Stimulated activated CD4-positive, alpha-beta T cell treated with anti-CD3 and anti-CD28 coated beads, Interleukin-12 subunit alpha, Interleukin-12 subunit beta, amount 100 ng/mL, for 4 hours (primary cell): ENCODE results near the gene LYPD1.

Source experiments
- DNase-seq: peaks from one replicate; pipeline ENCODE4 v3.0.0-alpha.2; 2020

LYPD1 gene

DNA sequence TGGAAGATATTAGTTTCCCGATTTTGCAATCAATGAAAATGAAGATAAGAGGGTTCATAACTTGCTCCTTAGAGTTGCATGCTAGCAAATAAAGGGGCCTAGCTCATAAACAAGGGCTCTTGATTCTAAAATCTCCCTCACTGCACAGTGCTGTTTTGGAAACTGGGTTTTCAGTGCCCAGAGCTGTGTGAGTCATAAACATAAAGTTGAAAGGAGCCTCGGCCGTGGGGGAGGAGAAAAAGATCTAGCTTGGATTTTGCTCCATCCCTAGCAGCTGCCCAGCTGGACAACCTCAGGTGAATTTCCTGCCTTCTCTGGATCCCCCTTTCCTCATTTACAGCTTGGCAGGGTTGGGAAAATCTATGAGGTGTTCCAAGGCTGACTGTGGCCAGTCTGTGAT is 42.5 kb downstream of the LYPD1 start:
- DNase-seq: no peak

DNA sequence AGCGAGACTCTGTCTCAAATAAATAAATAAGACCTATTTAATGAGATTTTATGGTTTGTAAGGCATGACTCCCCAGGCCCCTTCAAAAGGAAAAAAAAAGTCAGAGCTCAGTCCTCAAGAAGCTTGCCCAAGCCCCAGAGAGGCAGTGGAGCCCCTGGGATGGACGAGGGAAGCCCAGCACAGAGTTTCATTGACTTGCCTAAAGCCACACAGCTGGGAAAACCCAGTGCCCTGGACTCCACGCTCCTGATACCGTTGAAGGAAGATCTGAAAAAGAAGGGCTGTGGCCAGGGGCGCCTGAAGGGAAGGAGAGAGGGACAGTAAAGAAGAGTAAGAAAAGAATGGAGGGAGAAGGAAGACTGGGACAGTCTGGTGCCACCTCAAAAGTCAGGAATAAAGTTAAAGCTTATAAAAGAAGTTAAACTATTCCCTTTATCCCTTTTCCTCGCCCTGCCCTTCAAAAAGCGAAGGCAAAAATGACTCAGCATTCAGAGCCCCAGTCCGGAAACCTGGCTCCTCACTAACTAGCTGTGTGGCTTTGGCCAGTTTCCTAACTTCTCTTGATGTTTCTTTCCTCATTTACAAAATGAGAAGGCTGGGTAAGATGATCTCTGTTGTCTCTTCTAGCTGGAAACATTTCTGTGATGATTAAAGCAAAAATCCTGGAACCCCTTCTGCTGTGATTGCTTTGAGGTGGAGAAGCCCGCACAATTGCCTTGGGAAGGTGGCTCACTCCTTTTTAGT is 46.7 kb downstream of the LYPD1 start:
- DNase-seq: no peak

DNA sequence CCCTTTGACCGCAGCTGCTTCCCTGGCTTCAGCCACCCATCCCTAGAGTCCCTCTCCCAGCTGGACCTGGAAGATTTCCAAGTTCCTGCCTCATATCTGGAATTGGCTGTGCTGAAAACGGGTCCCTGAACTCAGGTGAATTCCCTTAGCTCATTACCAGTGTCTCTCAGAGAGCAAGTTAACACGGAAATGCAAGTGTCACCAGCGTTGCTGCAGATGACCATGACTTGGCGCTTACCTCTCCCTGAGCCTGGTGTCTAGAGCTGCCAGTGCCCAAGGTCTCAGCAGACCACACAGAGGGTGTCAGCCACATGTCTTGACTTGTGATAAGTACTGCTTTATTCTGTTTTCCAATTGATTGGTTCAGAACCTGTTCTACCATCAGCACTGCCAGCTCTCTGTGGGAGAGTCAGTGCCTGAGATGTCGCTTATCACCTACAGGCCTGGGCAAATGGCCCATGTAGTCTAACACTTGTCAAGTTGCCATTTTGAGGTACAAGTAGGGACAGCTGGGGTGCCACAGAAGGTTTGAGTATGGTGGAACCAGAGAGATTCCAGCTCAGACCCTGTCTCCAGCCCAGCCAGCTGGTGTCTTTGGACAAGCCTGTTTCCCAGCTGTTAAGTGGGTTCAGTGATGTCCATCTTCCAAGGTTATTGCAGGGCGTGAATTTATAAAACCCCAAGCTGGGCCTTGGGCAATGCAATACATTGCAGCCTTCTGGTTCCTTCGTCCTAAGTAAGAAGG is 48.7 kb downstream of the LYPD1 start:
- no peak for DNase-seq

DNA sequence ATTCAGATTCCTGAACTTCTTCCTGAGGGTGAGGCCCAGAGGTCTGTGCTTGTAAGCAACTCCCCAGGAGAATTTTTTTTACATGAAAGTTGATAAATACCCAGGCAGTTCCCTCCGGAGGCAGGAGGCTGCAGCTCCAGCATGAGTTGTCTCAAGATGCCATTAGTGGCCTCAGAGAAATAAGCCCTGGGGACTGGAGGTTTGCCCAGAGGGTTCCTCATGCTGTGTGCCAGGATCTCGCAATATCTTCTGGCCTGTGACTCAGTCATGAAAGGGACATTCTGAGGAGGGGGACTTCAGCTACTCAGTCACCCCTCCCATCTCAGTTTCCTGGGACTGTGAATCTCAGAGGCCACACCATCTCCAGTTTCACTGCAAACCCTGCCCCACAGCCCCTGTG is 49.9 kb downstream of the LYPD1 start:
- DNase-seq: no peak

DNA sequence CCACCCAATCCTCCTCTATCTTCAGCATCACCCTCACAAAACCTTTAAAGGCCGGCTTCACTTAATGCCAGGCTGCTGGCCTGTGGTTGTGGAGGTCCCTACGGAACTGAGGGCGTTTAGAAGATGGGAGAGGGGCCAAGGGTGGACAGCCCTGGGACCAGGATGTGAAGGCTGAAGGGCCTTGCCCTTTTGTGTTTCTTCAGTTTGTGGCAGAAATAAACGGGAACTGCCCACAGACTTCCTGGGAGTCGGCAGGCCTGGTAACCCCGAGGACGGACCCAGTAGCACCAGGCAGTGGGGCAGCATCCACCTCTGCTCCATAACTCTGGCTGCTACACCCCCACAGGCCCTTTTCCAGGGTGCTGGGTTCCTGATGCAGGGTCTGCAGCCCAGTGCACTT is 51.3 kb downstream of the LYPD1 start:
- DNase-seq: no peak

DNA sequence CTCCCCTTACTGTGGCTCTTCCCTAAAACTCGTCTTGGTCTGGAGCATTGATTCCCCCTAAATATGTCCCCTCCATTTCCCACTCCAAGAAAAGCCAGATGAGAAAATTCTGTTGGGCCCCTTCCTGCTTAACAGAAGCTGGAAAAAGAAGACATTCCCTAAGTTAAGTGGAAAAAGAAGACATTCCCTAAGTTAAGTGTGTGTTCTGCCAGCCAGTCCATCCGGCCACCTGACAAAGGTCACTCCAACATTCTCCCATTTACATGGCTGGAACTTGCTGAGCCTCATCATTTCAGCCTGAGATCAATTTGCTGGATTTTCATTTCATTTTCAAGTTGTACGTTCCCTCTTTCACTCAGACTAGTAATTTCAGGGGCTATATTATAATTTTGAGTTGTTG is 52.0 kb downstream of the LYPD1 start:
- DNase-seq: no peak

DNA sequence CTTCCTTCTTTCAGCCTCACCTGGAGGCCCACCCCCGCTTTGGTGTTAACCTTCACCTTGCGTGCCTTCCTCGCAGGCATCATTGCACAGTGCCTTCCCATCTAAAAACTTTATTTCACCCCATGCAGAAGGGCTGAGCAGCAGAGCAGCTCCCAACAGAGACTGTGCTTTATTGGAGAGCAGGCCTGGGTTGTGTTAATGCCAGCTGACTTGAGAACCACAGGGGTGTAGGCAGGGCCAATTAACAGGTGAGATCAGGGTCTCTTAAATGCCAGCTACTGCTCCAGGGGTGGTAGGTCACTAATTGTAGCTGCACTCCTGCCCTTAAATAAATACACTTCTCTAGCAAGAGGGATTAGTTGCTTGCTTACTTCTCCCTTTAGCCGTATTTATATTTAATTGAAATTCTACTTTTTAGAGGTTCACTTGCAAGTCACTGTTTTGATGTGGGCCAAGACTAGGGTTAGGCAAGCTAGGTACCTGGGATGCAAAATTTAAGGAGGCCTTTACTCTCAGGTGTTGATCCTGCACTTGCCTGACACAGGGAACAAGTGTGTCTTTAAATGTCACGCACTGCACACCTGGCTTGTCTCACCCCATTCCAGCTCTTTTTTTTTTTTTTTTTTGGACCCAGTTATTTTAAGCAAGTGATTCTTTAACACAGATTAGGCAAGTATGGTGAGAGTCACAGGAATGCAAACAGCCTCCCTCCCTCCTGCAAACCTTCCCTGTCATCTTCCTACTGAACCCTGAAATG is 54.5 kb downstream of the LYPD1 start:
- no peak for DNase-seq

DNA sequence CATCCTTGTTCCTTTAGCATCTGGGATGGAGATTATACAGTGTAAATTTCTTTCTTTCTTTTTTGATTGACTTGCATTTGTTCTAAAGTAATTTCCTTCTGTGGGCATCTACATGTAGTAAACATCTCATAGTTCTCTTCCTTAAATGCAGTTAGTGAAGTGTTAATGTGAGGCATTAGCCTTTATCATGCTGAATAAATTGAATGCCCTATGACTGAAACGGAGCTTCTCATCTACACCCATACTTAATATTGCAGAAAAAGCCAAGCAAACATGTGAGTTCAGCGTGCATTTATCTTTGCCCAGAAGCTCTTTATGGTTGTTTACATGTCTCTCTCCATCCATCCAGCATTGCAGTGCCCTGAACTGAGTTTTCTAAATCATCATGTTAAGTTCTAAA is 58.3 kb downstream of the LYPD1 start:
- DNase-seq: no peak

DNA sequence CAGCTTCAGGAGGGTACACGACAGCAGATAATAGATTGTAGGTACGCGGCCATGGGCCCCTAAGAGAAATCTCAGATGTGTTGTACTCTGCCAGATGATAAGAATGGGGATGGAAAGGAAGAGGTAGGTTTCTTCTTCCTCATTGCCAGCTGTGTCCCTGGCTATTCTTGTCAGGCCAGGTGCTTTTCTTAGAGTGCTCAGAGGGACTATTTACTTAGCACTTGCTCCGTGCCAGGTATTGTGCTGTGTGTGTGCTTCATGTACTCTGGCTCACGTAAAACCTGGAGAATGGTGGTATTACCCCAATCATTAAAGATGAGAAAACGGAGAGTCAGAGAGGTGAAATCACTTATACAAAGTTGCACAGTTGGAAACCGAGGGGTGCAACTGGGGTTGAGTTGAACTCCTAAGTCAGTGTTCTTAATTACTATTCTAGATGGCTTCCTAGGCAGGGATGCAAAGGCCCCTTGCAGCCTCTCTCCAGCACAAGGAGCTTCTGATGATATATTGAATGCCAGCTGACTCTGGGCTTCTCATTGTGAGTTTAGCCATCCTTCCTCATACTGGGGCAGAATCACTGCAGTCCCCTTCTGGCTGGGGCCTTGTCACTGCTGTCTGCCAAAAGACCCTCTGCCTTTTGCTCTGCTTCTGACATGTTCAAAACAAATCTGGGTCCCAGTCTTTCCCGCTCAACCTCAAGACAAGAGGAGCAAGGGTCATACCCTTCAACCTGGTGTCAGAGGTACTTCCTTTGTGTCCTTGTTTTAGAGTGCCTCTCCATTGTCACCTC is 60.7 kb downstream of the LYPD1 start:
- no peak for DNase-seq

DNA sequence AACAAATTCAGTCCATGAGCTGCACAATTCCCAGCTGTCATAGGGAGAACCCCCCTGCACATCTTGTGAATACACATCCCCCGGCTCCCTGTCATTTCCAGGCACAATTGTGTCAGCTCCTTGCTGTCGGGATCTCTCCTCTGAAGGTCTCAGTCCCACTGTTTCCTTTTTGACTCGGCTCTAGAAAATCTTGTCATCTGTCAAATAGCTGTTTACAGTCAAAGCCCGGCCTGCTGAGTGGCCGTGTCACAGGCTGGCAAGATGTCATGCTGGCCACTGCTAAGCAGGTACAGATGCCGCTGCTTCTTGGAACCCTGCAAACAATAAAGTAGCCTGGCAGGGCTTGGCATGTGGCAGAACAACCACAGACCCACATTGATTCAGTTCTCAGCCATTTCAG is 61.7 kb downstream of the LYPD1 start:
- no peak for DNase-seq

DNA sequence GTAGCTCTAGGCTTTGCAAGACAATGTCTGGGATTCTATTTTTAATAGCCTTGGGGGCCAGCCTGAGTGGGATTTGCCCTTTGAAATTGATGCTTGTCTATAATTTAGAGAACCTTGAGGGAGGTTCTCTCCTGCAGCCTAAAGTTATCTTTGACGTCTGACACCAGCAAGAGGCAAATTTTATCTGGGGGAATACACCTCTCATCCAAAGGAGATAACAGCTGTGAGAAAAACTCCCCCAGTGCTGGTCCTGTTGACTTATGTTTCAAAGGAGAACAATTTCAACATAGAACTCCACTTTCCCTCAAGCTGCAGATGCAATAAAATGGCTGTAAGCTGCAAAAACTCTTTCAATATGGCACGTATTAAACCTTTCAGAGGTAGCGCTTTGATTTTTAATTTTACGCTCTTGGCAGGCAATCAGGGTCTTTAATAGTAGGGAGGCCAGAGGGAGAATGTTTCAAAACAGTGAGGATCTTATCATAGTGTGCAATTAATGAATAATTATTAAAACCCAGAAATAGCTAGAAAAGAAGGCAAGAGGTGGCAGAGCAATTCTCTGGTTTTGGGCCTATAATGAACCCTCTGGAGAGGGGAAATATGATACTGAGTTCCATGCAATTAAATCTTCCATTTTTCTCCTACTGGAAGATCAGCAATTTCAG is 62.4 kb downstream of the LYPD1 start:
- DNase-seq: no peak

DNA sequence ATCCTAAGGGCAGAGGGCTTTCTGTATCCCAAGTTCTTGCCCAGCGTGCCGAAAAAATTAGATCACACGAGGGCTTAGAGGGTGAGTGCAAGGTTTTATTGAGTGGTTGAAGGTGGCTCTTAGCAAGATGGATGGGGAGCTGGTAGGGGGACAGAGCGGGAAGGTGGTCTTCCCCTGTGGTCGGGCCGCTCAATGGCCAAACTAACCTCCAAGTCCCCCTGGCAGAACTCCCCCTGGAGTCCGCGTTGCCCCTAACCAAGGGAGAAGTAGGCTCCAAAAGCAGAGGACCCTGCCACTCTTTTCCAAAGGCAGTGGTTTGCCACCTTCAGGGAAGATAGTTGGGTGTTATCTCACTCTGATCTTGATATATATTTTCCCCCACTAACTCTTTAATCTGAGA is 63.4 kb downstream of the LYPD1 start:
- DNase-seq: no peak

DNA sequence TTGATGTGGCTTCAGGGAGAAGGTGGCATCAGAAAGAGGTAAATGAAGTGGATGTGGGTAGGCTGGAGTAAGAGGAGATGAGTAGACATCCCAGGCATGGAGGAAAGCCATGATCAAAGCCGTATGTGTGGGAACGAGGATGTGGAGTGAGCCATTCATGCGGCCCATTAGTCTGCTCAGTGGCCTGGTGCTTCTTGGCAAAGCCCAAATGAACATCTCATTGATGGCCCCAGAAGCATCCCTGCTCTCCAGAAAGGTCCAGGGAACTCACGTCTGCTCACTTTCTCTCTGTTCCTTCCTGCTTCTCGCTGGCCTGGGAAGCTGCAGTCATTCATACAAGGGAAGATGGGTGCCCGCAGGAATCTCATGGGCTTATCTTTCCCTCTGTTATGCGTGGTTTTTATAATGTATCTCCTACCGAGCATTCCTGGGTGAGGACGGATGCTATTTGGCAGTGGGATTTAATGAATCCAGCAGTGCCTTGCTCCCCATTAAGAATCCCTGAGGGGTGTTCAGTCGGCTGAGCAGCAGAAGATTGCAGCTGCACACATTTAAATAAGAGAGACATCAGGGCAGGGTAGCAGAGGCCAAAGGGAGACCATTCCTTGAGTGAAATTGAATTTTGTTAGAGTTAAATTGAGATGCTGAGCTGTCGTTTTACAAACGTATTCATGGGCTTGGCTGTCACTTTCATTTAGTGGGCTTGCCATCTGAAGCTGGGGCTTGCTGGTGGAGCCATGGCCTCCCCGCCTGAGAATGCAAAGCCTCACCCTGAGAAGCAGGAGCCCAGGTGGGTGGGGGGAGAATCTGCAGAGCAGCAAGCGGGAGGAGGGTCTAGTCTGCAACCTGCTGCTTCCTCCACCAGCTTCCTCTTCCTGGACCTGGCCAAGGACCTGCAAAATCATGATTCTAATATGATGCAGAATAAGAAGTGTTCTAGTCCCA is 64.5 kb downstream of the LYPD1 start:
- DNase-seq: no peak

DNA sequence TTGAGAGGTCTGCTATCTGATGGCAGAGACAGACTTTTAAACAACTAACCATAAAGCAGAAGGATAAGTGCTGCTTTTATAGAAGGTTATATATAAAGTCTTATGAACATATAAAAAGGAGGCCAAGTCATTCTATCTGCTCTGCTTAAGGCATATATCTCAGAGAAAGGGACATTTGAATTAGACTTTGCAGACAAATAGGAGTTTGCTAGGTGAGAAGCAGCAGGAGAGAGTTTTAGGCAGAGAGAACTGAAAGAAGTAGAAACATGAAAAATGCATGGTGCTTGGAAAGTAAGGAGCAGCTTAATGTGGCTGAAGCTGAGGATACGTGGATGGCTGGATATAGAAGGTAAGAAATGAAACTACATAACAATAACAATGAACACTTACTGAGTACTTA is 65.4 kb downstream of the LYPD1 start:
- no peak for DNase-seq

DNA sequence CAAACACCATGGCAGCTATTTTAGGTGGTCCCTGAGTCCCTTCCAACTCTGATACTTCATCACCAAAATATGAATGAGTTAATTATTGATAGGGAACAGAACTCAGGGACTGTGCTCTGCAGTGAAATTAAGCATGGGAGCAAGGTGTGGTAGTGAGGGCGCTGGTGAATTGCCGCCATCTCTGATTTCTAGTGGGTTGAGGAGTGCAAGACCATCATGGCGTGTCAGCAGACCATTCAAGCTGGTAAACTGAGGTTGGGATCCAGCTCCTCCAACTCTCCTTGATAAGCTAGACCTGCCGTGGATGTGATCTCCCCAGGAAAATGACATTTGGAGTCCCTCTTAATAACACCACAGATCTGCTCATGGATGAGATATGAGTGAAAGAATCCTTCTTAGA is 70.4 kb downstream of the LYPD1 start:
- no peak for DNase-seq

DNA sequence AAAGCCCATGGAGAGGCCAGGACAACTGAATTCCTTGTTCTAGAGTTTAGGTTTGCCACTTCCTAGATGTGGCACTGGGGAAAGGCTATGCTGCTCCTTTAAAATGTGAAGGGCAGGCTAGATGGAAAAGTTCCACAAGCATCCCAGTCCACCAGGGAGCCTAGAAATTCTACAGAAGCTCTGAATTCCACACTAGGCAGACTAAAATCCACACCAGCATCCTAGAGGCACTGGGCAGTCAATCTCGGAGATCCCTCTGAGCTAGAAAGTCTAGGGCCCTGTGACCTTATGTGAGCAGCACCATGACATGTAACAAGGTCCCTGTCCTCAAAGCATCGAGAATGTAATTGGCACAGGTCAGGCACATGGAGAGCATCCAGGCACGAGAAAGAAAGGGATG is 71.5 kb downstream of the LYPD1 start:
- DNase-seq: no peak

DNA sequence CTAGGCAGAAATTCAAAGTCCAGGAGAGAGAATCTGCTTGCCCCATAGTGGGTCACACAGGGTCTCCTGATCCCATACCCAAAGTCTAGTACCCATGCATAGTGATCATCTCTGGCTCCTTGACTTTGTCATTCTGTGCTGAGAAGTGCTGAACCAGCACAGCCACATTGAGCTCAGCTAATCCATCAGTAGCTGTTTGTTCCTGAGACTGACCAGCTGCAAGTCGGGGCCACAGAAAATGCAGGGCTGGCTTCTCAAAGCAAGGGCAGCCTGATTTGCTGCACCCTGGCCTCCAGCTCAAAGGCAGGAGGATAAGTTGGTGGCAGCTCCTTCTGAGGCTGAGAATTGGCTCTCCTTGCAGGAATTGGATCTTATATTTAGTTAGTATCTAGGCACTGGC is 72.2 kb downstream of the LYPD1 start:
- no peak for DNase-seq

DNA sequence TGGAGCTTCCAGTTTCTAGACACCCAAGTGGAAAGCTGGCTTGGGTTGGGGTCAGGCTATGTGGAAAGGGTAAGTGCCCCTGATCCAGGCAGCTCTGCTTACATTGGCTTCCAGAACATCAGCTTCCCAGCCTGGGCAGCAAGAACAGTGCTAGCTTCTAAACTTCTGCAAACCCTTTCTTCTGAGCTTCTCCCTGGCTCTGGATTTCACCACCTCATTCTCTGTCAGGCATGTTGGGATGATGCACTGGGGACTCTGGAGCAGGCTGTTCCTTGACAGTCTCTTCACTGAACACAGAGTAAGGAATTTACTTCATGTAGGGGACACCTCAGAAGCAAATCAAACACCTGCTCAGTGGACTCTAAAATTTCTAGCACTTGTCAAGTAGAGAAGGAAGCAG is 72.8 kb downstream of the LYPD1 start:
- DNase-seq: no peak

DNA sequence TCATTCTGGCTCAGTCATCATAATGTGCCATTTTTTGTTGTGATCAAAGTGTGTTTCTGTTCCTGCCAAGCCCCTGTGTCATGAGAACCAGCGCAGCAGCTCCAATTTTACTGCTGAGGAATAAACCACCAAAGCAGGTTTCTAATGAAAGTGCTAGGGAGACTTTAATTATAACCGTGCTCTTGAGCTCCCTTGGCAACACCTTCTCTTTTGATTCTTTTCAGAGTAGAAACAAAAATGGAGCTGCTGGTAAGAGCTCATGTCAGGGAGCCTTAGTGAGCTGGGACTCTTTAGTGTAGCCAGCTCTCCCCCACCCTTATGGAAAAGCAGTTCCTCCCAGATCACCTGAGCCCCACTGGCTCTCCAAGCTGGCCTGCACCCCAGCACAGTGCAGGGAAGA is 74.3 kb downstream of the LYPD1 start:
- no peak for DNase-seq

DNA sequence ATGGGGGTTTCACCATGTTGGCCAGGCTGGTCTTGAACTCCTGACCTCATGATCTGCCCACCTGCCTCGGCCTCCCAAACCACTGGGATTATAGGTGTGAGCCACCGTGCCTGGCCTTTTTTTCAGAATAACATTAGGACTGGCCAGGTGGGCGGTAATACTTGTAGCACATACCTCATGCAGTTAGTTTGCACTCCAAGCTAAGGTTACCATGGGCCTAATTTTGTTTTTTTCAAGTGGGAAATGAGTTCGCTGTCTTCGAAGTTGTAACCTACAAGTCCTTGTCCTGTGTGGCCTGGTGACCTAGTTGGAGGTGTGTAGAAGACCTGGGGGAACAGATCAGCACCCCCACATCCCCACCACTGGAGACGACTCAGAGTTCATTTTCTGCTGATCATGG is 74.8 kb downstream of the LYPD1 start:
- no peak for DNase-seq
